ENCODE results near the gene ZNF45.
A peak's percentile ranks its signal among the peaks of the same experiment; 100 is the strongest.

The ZNF45 gene

GRCh38 chr19:43905897-43906296, 29.2 kb downstream of the ZNF45 start:
- no peak overlapping the region for H3K23ac ChIP-seq (ENCODE audit: low read depth, low read length, poor library complexity)
- H3K14ac ChIP-seq (ENCODE audit: low read length) = no peak overlapping the region
- H3K4me3 ChIP-seq (ENCODE audit: low read length in 2 of 2) = no peak overlapping the region
- no peak for DNase-seq (ENCODE audit: low spot score)
- no peaks in the 10 kb centered on the region for H3K27me3 ChIP-seq (ENCODE audit: control insufficient read depth in 3 of 3, insufficient read depth in 3 of 3, low read depth in 1 of 3, low read length in 3 of 3)
- H2BK5ac ChIP-seq (ENCODE audit: low read length) = no peak overlapping the region
- H2BK12ac ChIP-seq (ENCODE audit: low read length) = no peak overlapping the region
- peaks cover 0 to 10% of the 10 kb centered on the region in 2 donors for H3K36me3 ChIP-seq (replicated peaks in 1 of 2; ENCODE audit: control insufficient read depth in 2 of 2, insufficient read depth in 2 of 2, low read length in 2 of 2)
- no CpG with 5 or more reads among the region's 5 CpGs for WGBS, 2 donors (ENCODE audit: extremely low coverage in 2 of 2, insufficient read length in 2 of 2, insufficient replicate concordance in 1 of 2)
- no peaks in the 10 kb centered on the region for H3K79me1 ChIP-seq (ENCODE audit: low read depth, low read length)
- H3K9me3 ChIP-seq (replicated peaks in 1 of 2; ENCODE audit: control insufficient read depth in 2 of 2, insufficient read depth in 1 of 2, low read depth in 1 of 2, low read length in 2 of 2) = peaks cover 23 to 73% of the 10 kb centered on the region in 2 donors
- H2BK120ac ChIP-seq (ENCODE audit: low read depth, low read length) = no peak overlapping the region
- no peak overlapping the region for H3K4me2 ChIP-seq (ENCODE audit: insufficient read depth, low read length, poor library complexity, severe bottlenecking)
- no peak overlapping the region for H2AK5ac ChIP-seq (ENCODE audit: low read depth, low read length)
- no peak overlapping the region for H4K8ac ChIP-seq (ENCODE audit: low read depth, low read length)
- peaks cover 0 to 4% of the 10 kb centered on the region in 2 donors for H3K4me1 ChIP-seq (ENCODE audit: control insufficient read depth in 2 of 2, insufficient read depth in 1 of 2, low read depth in 1 of 2, low read length in 2 of 2)
- H2AFZ ChIP-seq (ENCODE audit: low read length) = no peak overlapping the region
- no peak overlapping the region for H3K9ac ChIP-seq (ENCODE audit: low read depth, low read length, poor library complexity)
- H3K18ac ChIP-seq (ENCODE audit: low read length) = no peak overlapping the region
- H3K27ac ChIP-seq (replicated peaks; ENCODE audit: low read length) = no peak overlapping the region
- H4K91ac ChIP-seq (ENCODE audit: low read depth, low read length, poor library complexity) = no peak overlapping the region
- H3K4ac ChIP-seq (ENCODE audit: low read length) = no peak overlapping the region
- H2BK15ac ChIP-seq (ENCODE audit: low read length) = no peak overlapping the region

DNA sequence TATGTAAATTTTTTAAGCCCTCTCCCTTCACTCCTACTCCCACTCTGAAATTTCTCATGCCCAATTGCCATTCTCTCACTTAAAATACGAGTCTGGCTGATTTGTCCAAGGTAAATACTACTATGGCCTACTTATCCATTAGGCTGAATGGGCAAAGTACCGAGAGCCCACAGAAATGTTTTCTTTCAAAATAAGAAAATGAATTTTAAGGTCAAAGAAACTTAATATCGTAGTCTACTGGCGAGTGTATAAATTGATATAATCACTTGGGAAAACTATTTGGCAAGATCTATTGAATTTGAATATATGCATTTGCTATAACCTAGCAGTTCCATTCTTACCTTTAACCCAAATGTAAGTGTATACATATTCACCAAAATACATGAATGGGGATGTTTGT, 32.7 kb downstream of the ZNF45 start:
- Histone ChIP-seq H3K27ac (replicated peaks; ENCODE audit: low read length) (no peak overlapping the region), H3K18ac (ENCODE audit: low read length) (no peak overlapping the region), H2BK12ac (ENCODE audit: low read length) (no peak overlapping the region), H2AK5ac (ENCODE audit: low read depth, low read length) (no peak overlapping the region), H3K4me2 (ENCODE audit: insufficient read depth, low read length, poor library complexity, severe bottlenecking) (no peak overlapping the region), H3K23ac (ENCODE audit: low read depth, low read length, poor library complexity) (no peak overlapping the region), H2BK15ac (ENCODE audit: low read length) (no peak overlapping the region), H2BK120ac (ENCODE audit: low read depth, low read length) (no peak overlapping the region), H3K27me3 (ENCODE audit: control insufficient read depth in 3 of 3, insufficient read depth in 3 of 3, low read depth in 1 of 3, low read length in 3 of 3) (no peaks in the 10 kb centered on the region), H2AFZ (ENCODE audit: low read length) (peak overlapping the region; percentile 92), H3K4ac (ENCODE audit: low read length) (no peak overlapping the region), H3K4me3 (ENCODE audit: low read length in 2 of 2) (peak overlapping the region in 1 of 2 donors; percentile 60), H3K4me1 (ENCODE audit: control insufficient read depth in 2 of 2, insufficient read depth in 1 of 2, low read depth in 1 of 2, low read length in 2 of 2) (peaks cover 0 to 4% of the 10 kb centered on the region in 2 donors), H4K8ac (ENCODE audit: low read depth, low read length) (no peak overlapping the region), H3K36me3 (replicated peaks in 1 of 2; ENCODE audit: control insufficient read depth in 2 of 2, insufficient read depth in 2 of 2, low read length in 2 of 2) (peaks cover 0 to 6% of the 10 kb centered on the region in 2 donors), H4K91ac (ENCODE audit: low read depth, low read length, poor library complexity) (no peak overlapping the region), H3K9ac (ENCODE audit: low read depth, low read length, poor library complexity) (no peak overlapping the region), H3K14ac (ENCODE audit: low read length) (no peak overlapping the region), H3K79me1 (ENCODE audit: low read depth, low read length) (no peaks in the 10 kb centered on the region), H2BK5ac (ENCODE audit: low read length) (no peak overlapping the region), H3K9me3 (replicated peaks in 1 of 2; ENCODE audit: control insufficient read depth in 2 of 2, insufficient read depth in 1 of 2, low read depth in 1 of 2, low read length in 2 of 2) (peaks cover 11 to 55% of the 10 kb centered on the region in 2 donors)
- WGBS, 2 donors (ENCODE audit: extremely low coverage in 2 of 2, insufficient read length in 2 of 2, insufficient replicate concordance in 1 of 2) = no CpG with 5 or more reads among the region's 4 CpGs
- DNase-seq (ENCODE audit: low spot score) = no peak

- H3K4me1 ChIP-seq (ENCODE audit: control insufficient read depth in 2 of 2, insufficient read depth in 1 of 2, low read depth in 1 of 2, low read length in 2 of 2) = peaks cover 0 to 4% of the 10 kb centered on the region in 2 donors
- H2BK15ac ChIP-seq (ENCODE audit: low read length) = no peak overlapping the region
- peak overlapping the region; percentile 82 for H3K9ac ChIP-seq (ENCODE audit: low read depth, low read length, poor library complexity)
- H2AFZ ChIP-seq (ENCODE audit: low read length) = peak overlapping the region; percentile 92
- no peak overlapping the region for H3K27ac ChIP-seq (replicated peaks; ENCODE audit: low read length)
- H3K79me1 ChIP-seq (ENCODE audit: low read depth, low read length) = no peaks in the 10 kb centered on the region
- H2BK12ac ChIP-seq (ENCODE audit: low read length) = no peak overlapping the region
- H2AK5ac ChIP-seq (ENCODE audit: low read depth, low read length) = no peak overlapping the region
- peak overlapping the region; percentile 66 for H3K18ac ChIP-seq (ENCODE audit: low read length)
- H2BK120ac ChIP-seq (ENCODE audit: low read depth, low read length) = no peak overlapping the region
- no peaks in the 10 kb centered on the region for H3K27me3 ChIP-seq (ENCODE audit: control insufficient read depth in 3 of 3, insufficient read depth in 3 of 3, low read depth in 1 of 3, low read length in 3 of 3)
- no peak overlapping the region for H2BK5ac ChIP-seq (ENCODE audit: low read length)
- H4K8ac ChIP-seq (ENCODE audit: low read depth, low read length) = peak overlapping the region; percentile 97
- peaks cover 0 to 6% of the 10 kb centered on the region in 2 donors for H3K36me3 ChIP-seq (replicated peaks in 1 of 2; ENCODE audit: control insufficient read depth in 2 of 2, insufficient read depth in 2 of 2, low read length in 2 of 2)
- no CpG with 5 or more reads among the region's 39 CpGs for WGBS, 2 donors (ENCODE audit: extremely low coverage in 2 of 2, insufficient read length in 2 of 2, insufficient replicate concordance in 1 of 2)
- H3K14ac ChIP-seq (ENCODE audit: low read length) = peak overlapping the region; percentile 33
- peaks cover 9 to 52% of the 10 kb centered on the region in 2 donors for H3K9me3 ChIP-seq (replicated peaks in 1 of 2; ENCODE audit: control insufficient read depth in 2 of 2, insufficient read depth in 1 of 2, low read depth in 1 of 2, low read length in 2 of 2)
- peak overlapping the region; percentile 24 for H4K91ac ChIP-seq (ENCODE audit: low read depth, low read length, poor library complexity)
- no peak overlapping the region for H3K4ac ChIP-seq (ENCODE audit: low read length)
- H3K4me3 ChIP-seq (ENCODE audit: low read length in 2 of 2) = peak overlapping the region; percentile 60 to 81
- peak; percentile 75 for DNase-seq (ENCODE audit: low spot score)
- peak overlapping the region; percentile 32 for H3K23ac ChIP-seq (ENCODE audit: low read depth, low read length, poor library complexity)
- H3K4me2 ChIP-seq (ENCODE audit: insufficient read depth, low read length, poor library complexity, severe bottlenecking) = peak overlapping the region; percentile 90
Observed at GRCh38 chr19:43901395-43902390, 33.4 kb downstream of the ZNF45 start.

DNA sequence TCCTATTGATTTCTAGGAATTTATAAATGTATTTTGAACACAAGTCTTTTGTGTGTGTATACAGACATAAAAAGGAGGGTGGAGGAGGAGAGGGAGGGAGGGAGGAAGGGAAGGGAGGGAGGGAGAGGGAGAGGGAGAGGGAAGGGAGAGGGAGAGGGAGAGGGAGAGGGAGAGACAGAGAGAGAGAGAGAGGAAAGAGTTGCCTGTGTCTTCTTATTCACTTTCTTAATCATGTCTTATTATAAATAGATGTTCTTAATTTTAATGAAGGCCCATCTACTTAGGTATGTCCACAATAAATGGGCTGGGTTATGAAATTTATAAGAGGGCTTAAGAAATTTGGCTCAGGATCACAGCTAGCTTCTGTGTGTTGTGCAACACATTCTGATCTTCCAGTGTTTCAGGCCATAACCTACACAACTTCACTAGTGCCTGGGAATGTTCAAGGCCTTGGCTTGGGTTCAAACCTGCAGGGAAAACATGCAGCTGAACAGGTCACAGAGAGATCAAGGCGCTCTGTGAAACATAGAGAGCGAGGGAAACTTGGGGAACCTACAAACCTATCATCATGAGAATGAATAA, 39.3 kb downstream of the ZNF45 start:
- Histone ChIP-seq H3K27me3 (ENCODE audit: control insufficient read depth in 3 of 3, insufficient read depth in 3 of 3, low read depth in 1 of 3, low read length in 3 of 3) (no peaks in the 10 kb centered on the region), H2BK12ac (ENCODE audit: low read length) (no peak overlapping the region), H3K79me1 (ENCODE audit: low read depth, low read length) (no peaks in the 10 kb centered on the region), H3K9ac (ENCODE audit: low read depth, low read length, poor library complexity) (no peak overlapping the region), H3K14ac (ENCODE audit: low read length) (no peak overlapping the region), H3K18ac (ENCODE audit: low read length) (no peak overlapping the region), H3K23ac (ENCODE audit: low read depth, low read length, poor library complexity) (no peak overlapping the region), H3K9me3 (replicated peaks in 1 of 2; ENCODE audit: control insufficient read depth in 2 of 2, insufficient read depth in 1 of 2, low read depth in 1 of 2, low read length in 2 of 2) (peaks cover 7 to 25% of the 10 kb centered on the region in 2 donors), H3K4me1 (ENCODE audit: control insufficient read depth in 2 of 2, insufficient read depth in 1 of 2, low read depth in 1 of 2, low read length in 2 of 2) (no peaks in the 10 kb centered on the region), H2BK120ac (ENCODE audit: low read depth, low read length) (no peak overlapping the region), H3K4me3 (ENCODE audit: low read length in 2 of 2) (no peak overlapping the region), H2BK15ac (ENCODE audit: low read length) (no peak overlapping the region), H3K36me3 (replicated peaks in 1 of 2; ENCODE audit: control insufficient read depth in 2 of 2, insufficient read depth in 2 of 2, low read length in 2 of 2) (peaks cover 0 to 2% of the 10 kb centered on the region in 2 donors), H3K27ac (replicated peaks; ENCODE audit: low read length) (no peak overlapping the region), H4K8ac (ENCODE audit: low read depth, low read length) (no peak overlapping the region), H2BK5ac (ENCODE audit: low read length) (no peak overlapping the region), H3K4me2 (ENCODE audit: insufficient read depth, low read length, poor library complexity, severe bottlenecking) (no peak overlapping the region), H2AFZ (ENCODE audit: low read length) (no peak overlapping the region), H2AK5ac (ENCODE audit: low read depth, low read length) (no peak overlapping the region), H3K4ac (ENCODE audit: low read length) (no peak overlapping the region), H4K91ac (ENCODE audit: low read depth, low read length, poor library complexity) (no peak overlapping the region)
- WGBS, 2 donors (ENCODE audit: extremely low coverage in 2 of 2, insufficient read length in 2 of 2, insufficient replicate concordance in 1 of 2) = no CpG with 5 or more reads among the region's 2 CpGs
- no peak for DNase-seq (ENCODE audit: low spot score)
